ENCODE results near the gene NDST3. TPM values are rescaled to one million over a fixed set of nuclear protein-coding genes. Genes with fewer than 3 reads are reported as not detected.
A peak's percentile ranks its signal among the peaks of the same experiment; 100 is the strongest.

NDST3 gene
- polyA plus RNA-seq, 1 of the 3 experiments (the other 2 are of a cell fraction) = 1.2 TPM

- Histone ChIP-seq H3K4me1 (ENCODE audit: control insufficient read depth in 1 of 2, insufficient read depth in 2 of 2, low read depth in 1 of 2, low read length in 1 of 2) (peaks cover 6 to 15% of the 10 kb centered on the region in 2 experiments; a peak in 3 of 4 replicates), H4K20me1 (ENCODE audit: insufficient read depth) (peaks cover 24% of the 10 kb centered on the region), H3K4me2 (no peak overlapping the region), H3K9ac (no peak overlapping the region), H2AFZ (ENCODE audit: low read depth) (no peak overlapping the region), H3F3A (replicated peaks; ENCODE audit: insufficient read depth) (peaks cover 22% of the 10 kb centered on the region), H3K27ac (ENCODE audit: low read depth in 2 of 2, low read length in 1 of 2) (no peak overlapping the region), H3K79me2 (ENCODE audit: insufficient read depth) (peaks cover 30% of the 10 kb centered on the region), H3K36me3 (replicated peaks in 1 of 2; ENCODE audit: control insufficient read depth in 1 of 2, insufficient read depth in 2 of 2, low read length in 1 of 2) (peaks cover 22 to 23% of the 10 kb centered on the region in 2 experiments), H3K27me3 (ENCODE audit: insufficient read depth) (no peaks in the 10 kb centered on the region), H3K4me3 (ENCODE audit: low read depth in 2 of 2, low read length in 1 of 2) (no peak overlapping the region), H3K9me2 (no peaks in the 10 kb centered on the region), H3K9me3 (no peaks in the 10 kb centered on the region)
- CTCF ChIA-PET = no interaction called here
- no peak for TF ChIP-seq USF1 (IDR thresholded peaks at IDR 0.05; ENCODE audit: borderline replicate concordance, low read depth)
- no peak for TF ChIP-seq TAF1 (IDR thresholded peaks at IDR 0.05; ENCODE audit: borderline replicate concordance, low read depth, low read length)
- no peak for TF ChIP-seq MEF2A (IDR thresholded peaks at IDR 0.05; ENCODE audit: borderline replicate concordance, low read depth)
- no peak for TF ChIP-seq SIN3A (IDR thresholded peaks at IDR 0.05; ENCODE audit: borderline replicate concordance, low read depth, low read length)
- no peak for TF ChIP-seq PBX3 (IDR thresholded peaks at IDR 0.05)
- no peak for TF ChIP-seq GABPA (IDR thresholded peaks at IDR 0.05; ENCODE audit: low read depth)
- no peak for TF ChIP-seq TEAD4 (IDR thresholded peaks at IDR 0.05; ENCODE audit: borderline replicate concordance, insufficient read depth)
- TF ChIP-seq USF2 (IDR thresholded peaks at IDR 0.05; ENCODE audit: borderline replicate concordance, low read depth, low read length) = no peak
- no peak for TF ChIP-seq JUND (IDR thresholded peaks at IDR 0.05)
- POLR2A ChIA-PET = no interaction called here
- 86% methylated on average over 2 of the region's 2 CpGs for WGBS (ENCODE audit: low lambda C conversion rate)
- no peak for DNase-seq
Observed at GRCh38 chr4:118276580-118276979, 242.3 kb downstream of the NDST3 start.

- Histone ChIP-seq H4K20me1 (ENCODE audit: insufficient read depth) (peaks cover 27% of the 10 kb centered on the region), H3K4me1 (ENCODE audit: control insufficient read depth in 1 of 2, insufficient read depth in 2 of 2, low read depth in 1 of 2, low read length in 1 of 2) (peaks cover 10 to 21% of the 10 kb centered on the region in 2 experiments; a peak in 3 of 4 replicates), H3K9me2 (no peaks in the 10 kb centered on the region), H3K27me3 (ENCODE audit: insufficient read depth) (no peaks in the 10 kb centered on the region), H3F3A (replicated peaks; ENCODE audit: insufficient read depth) (peaks cover 29% of the 10 kb centered on the region), H3K9ac (no peak overlapping the region), H3K36me3 (replicated peaks in 1 of 2; ENCODE audit: control insufficient read depth in 1 of 2, insufficient read depth in 2 of 2, low read length in 1 of 2) (peaks cover 24 to 29% of the 10 kb centered on the region in 2 experiments), H3K9me3 (no peaks in the 10 kb centered on the region), H3K4me3 (ENCODE audit: low read depth in 2 of 2, low read length in 1 of 2) (no peak overlapping the region), H3K4me2 (peak overlapping the region; percentile 78; the same call in 1 of the 2 replicates), H2AFZ (ENCODE audit: low read depth) (no peak overlapping the region), H3K27ac (ENCODE audit: low read depth in 2 of 2, low read length in 1 of 2) (no peak overlapping the region), H3K79me2 (ENCODE audit: insufficient read depth) (peaks cover 30% of the 10 kb centered on the region)
- POLR2A ChIA-PET = no interaction called here
- CTCF ChIA-PET = interaction anchor here (1.0 kb wide), 1 partner anchor 75 kb away, joined by 3 read pairs; the partner anchor contains the start of gene PRSS12
- 97% methylated on average over 4 of the region's 4 CpGs for WGBS (ENCODE audit: low lambda C conversion rate)
- no peak for TF ChIP-seq EZH2phosphoT487 (IDR thresholded peaks at IDR 0.05; ENCODE audit: borderline replicate concordance, low read depth)
- TF ChIP-seq MEF2A (IDR thresholded peaks at IDR 0.05; ENCODE audit: borderline replicate concordance, low read depth) = no peak
- no peak for TF ChIP-seq RCOR1 (IDR thresholded peaks at IDR 0.05; ENCODE audit: low read length)
- TF ChIP-seq GATA2 (CRISPR knock-in tag; IDR thresholded peaks at IDR 0.05) = no peak
- TF ChIP-seq RFX5 (IDR thresholded peaks at IDR 0.05; ENCODE audit: low read length) = no peak
- TF ChIP-seq USF2 (IDR thresholded peaks at IDR 0.05; ENCODE audit: borderline replicate concordance, low read depth, low read length) = no peak
- no peak for TF ChIP-seq REST (IDR thresholded peaks at IDR 0.05; ENCODE audit: low read depth, low read length)
- TF ChIP-seq ZBTB33 (IDR thresholded peaks at IDR 0.05; ENCODE audit: borderline replicate concordance, low read depth) = no peak
- no peak for TF ChIP-seq SIN3A (IDR thresholded peaks at IDR 0.05; ENCODE audit: borderline replicate concordance, low read depth, low read length)
- no peak for TF ChIP-seq SMC3 (IDR thresholded peaks at IDR 0.05; ENCODE audit: low read depth, low read length)
- DNase-seq = no peak
Observed at GRCh38 chr4:118277243-118277642, 243.0 kb downstream of the NDST3 start.

Data from SK-N-SH (cell line).